ENCODE results near the gene NUF2.
"Not testable (repeated sequence)": the region's sequence is repeated elsewhere in the genome, so short reads cannot be mapped to it uniquely, and the experiment has no call there.

Gene NUF2

DNA sequence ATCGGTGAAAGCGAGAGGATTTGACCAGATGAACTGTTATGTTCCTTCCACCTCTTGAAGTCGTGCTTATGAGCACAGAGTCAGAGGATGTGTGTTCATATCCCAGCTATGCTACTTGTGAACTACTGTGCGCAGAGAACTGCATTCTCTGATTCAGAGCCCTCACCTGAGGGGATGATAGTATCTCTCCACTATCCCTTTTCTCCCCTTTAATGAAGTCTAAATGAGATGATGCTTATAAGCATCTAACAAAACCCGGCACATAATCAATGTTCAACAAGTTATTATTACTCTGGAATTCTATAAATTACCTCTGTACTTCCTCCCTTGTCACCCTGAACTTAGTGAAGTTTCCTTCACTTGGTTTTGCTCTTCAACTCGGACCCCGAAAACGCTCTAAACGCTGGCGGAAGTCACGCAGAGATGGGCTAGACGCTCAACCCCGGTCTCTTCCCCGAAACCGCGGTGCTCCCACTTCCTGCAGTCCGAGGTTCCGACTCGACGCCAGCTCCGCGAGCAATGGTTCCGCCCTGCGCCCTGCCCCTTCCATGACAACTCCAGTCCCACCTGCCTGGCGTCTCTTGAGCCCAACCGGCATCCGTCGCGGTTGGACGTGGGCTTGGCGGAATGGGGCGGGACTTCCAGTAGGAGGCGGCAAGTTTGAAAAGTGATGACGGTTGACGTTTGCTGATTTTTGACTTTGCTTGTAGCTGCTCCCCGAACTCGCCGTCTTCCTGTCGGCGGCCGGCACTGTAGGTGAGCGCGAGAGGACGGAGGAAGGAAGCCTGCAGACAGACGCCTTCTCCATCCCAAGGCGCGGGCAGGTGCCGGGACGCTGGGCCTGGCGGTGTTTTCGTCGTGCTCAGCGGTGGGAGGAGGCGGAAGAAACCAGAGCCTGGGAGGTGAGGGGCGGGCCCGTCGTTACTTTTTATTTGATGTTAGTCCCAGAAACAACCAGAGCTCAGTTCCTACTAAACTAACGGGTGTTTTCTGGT is at the start of gene NUF2:
NUF2 (plus strand) TSS at position 644 of the 995 bp plus-strand sequence. CDS start 4,098 bp downstream, outside the sequence.
- DNase-seq: peak; percentile 66 to 88

DNA sequence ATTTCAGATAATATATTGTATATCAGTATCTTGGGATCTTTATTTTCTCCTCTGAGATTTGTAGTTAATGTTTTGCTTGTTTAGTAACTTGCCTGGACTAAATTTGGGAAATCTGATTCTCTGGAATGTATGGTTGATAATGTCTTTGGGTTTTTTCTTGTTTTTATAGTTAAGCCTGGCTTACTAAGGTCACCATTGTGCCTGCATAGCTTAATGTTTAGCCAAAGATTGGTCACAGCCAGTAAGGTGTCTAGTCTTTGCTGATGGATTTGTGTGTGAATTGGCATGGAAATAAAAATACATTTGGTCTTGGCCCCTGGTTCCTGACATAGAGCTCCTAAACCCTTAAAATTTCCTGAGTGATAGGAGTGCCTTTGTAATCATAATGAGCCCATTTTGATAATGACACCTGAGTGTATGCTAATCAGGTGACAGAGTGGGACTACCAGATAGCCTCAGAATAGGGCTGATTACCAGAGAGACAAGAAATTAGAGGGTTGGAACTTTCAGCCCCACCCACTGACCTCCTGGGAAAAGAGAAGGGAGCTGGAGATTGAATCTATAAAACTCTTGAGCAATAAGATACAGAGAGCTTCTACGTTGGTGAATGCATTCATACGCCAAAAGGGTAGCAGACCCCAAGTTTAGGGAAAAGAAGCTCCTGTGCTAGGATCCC is 47.9 kb upstream of the NUF2 start:
- no peak for DNase-seq

DNA sequence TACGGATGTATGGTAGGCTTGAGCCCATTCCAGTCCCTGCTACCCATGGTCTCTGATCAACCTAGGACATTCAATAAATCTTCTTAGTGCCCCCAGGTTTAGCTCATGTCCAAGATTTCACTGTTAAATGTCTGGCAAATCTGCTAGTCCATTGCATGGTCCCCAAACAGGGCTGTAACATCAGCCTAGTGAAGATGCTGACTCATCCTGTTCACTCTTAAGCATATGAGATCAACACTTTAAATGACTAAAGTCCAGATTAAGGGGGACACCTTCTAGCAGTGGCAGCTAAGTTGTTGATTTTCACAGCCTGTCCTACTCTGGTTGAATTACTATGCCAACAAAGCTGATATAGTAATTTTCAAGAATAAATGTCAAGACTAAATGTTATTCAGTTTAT is 46.5 kb upstream of the NUF2 start:
- no peak for DNase-seq

DNA sequence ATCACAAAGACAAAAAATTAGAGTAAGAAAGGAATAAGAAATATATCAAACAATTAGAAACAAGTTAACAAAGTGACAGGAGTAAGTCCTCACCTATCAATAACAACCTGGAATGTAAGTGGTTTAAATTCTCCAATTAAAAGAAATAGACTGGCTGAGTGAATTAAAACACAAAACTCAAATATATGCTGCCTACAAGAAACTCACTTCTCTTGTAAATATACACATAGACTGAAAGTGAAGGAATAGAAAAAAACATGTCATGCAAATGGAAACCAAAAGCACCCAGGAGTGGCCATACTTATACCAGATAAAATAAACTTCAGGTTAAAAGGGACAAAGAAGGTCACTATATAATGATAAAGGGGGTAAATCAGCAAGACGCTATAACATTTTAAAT is 43.2 kb upstream of the NUF2 start:
- no peak for DNase-seq

DNA sequence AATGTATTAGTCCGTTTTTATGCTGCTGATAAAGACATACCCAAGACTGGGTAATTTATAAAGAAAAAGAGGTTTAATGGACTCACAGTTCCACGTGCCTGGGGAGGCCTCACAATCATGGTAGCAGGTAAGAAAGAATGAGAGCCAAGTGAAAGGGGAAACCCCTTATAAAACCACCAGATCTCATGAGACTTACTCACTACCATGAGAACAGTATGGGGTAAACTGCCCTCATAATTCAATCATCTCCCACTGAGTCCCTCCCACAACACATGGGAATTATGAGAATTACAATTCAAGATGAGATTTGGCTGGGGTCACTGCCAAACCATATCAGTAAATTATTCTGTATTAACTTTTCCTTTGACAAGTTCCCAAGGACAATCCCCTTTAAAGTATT is 36.9 kb upstream of the NUF2 start:
- DNase-seq: not testable (repeated sequence)

DNA sequence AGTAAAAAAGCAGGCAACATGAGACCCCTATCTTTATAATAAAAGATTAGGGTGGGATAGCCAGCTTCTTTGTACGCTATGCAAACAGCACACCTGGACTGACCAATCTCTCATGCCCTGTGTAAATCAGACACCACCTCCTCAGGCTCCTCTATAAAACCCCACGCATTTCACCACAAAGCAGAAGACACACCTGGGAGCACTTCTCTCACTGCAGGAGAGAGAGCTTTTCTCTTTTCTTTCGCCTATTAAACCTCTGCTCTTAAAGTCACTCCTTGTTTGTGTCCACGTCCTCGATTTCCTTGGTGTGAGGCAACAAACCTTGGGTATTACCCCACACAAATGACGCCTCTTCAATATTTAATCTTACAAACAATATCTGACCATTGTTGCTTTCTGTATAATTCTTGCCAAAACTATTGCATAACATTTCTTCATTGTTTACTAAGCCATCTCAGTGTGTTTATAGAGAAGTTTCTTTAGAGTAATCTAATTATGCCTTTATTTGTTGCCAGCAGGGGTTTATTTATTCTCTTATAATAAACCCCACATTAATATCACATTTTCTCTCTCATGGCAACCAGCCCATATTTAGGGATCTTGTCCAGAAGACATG is 31.6 kb upstream of the NUF2 start:
- DNase-seq: no peak

DNA sequence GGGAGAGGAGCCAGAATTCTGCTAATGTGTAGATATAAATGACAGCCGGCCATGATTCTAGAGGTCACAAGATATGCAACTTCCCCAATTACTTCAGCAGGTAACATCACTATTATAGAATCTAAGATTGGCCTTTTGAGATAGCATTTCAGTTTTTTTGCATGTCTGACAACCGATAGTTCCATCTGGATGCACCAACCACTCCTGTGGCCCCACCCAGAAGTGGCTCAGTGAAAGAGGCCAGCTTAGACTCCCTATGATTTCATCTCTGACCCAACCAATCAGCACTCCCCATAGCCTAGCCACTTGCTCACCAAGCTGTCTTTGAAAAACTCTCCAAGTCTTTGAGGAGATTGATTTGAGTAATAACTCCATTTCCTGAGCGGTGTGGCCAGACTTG is 30.3 kb upstream of the NUF2 start:
- DNase-seq: no peak

DNA sequence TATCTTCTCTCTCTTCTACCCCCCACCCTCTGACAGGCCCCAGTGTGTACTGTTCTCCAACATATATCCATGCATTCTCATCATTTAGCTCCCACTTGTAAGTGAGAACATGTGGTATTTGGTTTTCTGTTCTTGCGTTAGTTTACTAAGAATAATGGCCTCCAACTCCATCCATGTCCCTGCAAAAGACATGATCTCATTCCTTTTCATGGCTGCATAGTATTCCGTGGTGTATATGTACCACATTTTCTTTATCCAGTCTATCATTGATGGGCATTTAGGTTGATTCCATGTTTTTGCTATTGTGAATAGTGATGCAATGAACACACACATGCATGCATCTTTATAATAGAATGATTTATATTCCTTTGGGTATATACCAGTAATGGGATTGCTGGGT is 29.6 kb upstream of the NUF2 start:
- DNase-seq: not testable (repeated sequence)

DNA sequence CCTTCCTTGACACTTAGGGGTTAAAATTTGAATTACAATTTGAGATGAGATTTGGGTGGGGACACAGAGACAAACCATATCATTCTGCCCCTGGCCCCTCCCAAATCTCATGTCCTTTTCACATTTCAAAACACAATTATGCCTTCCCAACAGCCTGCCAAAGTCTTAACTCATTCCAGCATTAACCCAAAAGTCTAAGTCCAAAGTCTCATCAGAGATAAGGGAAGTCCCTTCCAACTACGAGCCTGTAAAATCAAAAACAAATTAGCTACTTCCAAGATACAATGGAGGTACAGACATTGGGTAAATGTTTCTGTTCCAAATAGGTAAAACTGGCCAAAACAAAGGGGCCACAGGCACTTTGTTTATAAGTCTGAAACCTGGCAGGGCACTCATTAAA is 28.3 kb upstream of the NUF2 start:
- DNase-seq: not testable (repeated sequence)

DNA sequence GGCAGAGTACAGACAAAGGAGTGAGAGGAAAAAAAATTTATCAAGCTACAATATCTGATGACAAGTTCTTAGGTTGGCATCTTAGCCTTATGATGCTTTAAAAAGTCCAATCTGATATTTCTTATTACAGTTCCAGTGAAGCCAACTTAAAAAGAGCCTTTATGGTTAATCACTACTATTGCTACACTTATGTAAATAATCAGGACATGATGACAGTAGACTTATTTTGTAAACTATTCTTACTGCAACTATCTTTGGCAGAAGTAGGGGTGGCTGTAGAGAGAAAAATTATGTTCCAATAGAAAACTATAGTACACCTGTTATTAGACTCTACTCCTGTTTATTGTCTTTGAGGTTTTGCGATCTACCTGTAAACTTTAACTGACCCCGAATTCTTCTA is 25.8 kb upstream of the NUF2 start:
- DNase-seq: no peak

DNA sequence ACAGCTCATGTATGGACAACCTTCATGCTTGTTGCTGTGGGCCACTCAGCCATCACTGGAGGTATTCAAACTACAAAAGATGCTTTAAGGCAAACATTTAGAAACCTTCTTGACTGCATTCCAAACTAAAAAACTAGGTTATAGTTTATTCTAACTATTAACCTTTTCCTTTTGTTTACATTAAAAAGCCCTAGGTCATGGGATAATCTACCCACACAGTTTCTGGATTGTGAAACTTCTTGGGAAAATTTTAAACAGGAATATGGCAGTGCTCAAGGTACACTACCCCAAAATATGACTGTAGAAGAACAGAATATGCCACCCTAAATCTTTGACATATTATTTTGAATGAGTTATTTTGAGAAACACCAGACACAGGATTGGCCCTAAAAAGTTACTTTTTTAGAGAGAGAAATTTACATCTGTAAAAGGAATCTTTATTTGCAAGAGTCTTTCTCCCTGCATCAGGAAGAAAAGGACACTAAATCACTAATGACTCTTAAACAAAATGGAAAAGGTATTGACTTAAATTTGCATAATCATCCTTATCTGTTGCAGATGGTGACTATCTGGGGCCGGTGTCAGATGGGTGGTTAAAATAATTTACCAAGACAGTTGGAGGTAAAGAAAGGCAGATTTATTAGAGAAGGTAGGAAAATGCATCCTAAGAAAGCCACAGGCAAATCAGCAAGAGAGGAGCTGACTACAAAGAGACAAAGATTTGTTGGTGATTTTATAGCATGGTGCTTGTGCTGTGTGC is 25.1 kb upstream of the NUF2 start:
- DNase-seq: no peak

DNA sequence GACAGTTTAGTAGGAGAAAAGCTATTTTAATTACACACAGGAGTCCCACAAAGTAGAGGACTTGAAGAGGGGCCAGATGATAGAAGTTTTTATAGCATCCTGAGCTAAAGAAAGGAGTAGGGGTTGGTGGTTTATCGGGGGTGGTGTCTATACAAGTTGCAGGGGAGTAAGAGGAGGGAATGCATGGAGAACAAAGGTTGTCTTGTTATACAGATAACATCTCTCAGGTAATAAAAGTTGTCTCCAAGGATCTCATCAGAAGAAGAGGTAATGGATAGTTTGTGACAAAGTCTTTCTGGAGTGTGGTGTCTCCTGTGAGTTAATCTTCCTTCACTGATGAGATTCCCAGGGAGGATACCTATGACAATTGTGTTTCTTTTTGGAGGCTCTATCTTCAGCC is 23.4 kb upstream of the NUF2 start:
- no peak for DNase-seq

DNA sequence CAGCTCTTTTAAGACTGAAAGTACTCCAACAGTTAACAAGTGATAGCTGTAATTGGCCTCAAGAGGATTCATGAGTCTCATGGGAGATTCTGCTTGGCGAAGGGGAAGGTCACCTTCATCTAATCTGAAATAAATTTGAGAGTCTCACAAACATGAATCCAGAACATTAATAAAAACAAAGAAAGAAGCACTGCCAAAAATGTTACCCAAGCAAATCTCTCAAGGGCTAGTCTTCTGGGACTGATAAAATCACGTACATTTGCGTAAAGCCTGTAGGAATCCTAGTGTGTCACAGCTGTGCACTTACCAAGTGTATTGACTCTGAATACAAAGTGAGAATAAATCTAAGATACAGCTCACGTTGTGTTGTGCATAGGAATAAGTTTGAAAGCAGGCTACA is 21.2 kb upstream of the NUF2 start:
- no peak for DNase-seq

DNA sequence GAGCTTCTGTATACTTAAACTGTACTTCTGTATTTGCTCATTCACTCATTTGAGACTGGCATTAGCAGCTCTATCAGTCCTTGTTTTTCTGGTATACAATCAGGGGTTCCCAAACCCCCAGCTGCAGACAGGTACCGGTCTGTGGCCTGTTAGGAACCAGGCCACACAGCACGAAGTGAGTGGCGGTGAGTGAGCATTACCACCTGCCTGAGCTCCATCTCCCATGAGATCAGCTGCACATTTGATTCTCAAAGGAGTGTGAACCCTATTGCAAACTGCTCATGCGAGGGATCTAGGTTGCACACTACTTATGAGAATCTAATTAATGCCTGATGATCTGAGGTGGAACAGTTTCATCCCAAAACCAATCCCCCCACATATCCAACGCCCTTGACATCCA is 18.2 kb upstream of the NUF2 start:
- DNase-seq: no peak

DNA sequence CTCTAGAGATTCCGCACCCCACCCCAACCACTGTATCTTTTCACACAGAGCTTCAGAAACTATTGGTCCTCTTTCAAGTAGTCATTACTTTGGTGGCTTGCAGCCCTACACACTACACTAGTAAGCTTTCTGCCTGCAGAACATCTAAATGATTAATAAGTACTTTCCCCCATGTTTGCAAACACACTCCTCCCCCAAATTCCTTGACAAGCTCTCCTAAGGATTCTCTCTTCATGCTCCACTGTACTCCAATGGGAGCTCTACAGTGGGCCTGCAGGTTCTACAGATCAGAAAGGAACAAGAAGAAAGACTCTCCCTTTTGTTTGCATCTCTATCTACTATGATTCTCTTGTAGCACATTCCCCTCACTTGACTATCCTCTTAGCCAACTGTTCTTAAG is 16.3 kb upstream of the NUF2 start:
- DNase-seq: no peak

DNA sequence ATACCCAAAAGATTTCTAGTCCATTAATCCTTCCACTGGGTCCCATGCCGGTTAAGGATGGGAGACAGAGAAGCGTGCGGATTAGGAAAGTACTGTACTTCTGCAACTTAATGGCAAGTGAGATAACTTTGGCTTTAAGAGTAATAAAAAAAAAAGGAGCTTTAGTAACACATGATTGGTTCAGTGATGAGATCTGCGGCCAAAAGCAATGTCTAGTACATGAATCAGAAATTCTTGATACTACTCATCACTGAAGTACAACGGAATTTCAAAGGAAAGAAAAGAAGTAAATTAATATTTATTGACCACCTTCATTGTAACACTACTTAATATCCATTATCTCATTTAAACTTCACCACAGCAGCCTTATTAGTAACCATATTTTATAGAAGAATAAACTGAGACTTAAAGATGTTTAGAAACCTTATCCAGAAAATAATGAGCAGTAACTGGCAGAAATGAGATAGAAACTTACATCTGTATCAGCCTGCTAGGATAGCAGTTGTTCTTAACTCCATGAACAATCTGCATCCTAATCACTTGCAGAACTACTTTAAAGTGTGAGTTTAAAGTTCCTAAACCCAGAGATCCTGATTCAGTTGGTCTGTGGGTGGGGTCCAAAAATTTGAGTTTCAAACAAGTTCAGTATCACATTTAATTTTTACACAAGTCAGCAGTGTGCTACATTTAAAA is 14.1 kb upstream of the NUF2 start:
- no peak for DNase-seq

DNA sequence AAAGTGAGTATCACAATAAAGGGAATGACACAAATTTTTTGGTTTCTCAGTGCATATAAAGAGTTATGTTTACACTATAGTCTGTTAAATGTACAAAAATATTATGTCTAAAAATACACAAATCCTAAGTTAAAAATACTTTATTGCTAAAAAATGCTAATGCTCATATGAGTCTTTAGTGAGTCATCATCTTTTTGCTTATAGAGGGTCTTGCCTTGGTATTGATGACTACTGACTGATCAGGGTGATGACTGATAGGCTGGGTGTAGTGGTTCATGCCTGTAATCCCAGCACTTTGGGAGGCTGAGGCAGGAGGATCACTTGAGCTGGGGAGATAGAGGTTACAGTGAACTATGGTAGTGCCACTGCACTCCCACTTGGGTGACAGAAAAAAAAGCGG is 12.9 kb upstream of the NUF2 start:
- no peak for DNase-seq

DNA sequence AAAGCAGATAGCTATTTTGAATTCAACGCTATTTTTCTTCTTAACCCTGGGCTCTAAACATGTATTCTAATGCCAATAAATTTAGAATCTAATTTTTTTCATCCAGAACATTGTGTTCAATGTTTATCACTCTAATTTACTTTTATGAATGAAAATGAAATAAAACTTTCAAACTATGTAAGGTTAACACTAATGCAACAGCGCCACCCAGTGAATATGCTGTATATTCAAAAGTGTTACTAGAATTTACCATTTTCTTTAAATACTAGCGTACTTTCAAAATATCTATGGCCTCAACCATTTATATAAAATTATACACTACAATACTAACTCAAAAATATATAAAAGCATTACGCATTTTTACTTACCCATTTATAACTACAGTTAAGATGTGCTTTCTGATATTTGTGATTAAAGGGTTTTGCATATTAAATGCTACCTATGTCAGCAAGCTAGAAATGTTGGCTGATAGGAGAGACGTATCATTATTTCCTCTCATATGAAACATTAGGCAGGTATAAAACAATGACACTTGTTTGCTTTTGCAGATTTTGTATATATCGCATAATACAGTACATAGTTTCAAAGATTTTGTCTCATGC is 5.9 kb upstream of the NUF2 start:
- peak in 1 of 2 experiments; percentile 7 for DNase-seq

DNA sequence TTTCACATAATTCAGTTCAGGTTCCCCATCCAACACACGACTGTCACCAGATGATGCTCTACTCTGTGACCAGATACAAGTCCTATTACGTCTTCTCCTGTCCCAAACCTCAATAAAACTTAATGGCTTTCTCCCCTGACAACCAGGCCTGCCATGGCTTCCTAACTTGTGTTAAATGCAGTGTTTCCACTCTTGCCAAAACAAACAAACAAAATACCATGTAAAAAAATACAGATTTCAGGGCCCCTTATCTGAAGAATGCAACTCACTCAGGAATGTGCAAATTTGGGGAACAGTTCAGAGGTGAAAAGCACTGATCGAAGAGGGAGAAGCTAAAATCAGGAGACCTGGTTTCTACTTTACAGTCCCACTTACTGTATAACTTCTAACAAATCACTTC is 863 bp upstream of the NUF2 start:
- DNase-seq: no peak

DNA sequence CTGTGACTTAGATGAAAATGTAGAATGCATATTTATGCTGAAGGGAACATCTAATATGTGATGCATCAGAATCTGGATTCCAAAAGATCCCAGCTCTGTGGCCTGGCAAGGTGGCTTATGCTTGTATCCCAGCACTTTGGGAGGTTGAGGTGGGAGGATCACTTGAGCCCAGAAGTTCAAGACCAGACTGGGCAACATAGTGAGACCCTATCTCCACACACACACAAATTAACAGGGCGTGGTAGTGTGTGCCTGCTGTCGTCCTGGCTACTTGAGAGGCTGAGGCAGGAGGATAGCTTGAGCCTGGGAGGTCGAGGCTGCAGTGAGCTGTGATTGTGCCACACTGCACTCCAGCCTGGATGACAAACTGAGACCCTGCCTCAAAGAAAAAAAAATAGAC is 1.6 kb downstream of the NUF2 start:
- DNase-seq: not testable (repeated sequence)

DNA sequence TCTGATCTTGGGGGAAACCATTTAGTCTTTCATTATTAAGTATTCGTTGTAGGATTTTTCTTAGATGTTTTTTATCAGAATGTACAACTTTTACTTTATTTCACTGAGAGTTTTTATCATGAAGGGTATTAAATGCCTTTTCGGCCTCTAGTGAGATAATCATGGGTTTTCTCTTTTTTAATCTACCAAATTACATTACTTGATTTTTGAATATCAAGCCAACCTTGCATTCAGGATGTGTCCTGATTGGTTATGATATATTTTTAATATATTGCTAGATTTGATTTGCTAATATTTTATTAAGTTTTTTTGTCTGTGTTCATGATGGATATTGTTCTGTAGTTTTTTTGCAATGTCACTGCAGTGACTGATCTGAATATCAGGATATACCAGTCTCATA is 9.4 kb downstream of the NUF2 start:
- DNase-seq: no peak

DNA sequence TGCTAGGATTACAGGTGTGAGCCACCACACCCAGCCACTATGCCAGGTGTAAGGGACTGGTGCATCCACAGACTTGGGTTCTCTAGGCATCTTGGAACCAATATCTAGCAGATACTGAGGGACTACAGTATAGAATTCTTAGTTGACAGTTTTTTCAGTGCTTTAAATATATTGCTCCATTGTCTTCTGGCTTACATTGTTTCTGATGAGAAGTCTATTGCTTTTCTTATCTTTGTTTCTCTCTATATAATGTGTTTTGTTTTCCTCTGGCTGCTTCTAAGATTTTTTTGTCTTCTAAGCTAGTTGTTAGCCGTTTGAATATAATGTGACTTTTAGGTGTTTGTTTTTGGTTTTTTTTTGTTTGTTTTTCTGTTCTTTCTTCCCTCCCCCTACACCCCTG is 13.5 kb downstream of the NUF2 start:
- no peak for DNase-seq

All from SW 1271 (cell line).